HG02642 (cell line): ENCODE data around the gene CHMP3.

Experiments used
- ATAC-seq: cut with Tn5 transposase; IDR thresholded peaks from one replicate; pipeline ENCODE4 v1.9.1; 2021; ENCODE audit warnings: mild to moderate bottlenecking; ENCODE audit not compliant: unreplicated experiment, poor library complexity

CHMP3 gene

GRCh38 chr2:86477349-86477748 lies 85.9 kb downstream of the CHMP3 start:
- ATAC-seq = no peak

- ATAC-seq = no peak
Measured at GRCh38 chr2:86476918-86477317, 86.3 kb downstream of the CHMP3 start.

- ATAC-seq = no peak
Measured at GRCh38 chr2:86476092-86476491, 87.2 kb downstream of the CHMP3 start.

- ATAC-seq = no peak
Measured at GRCh38 chr2:86471637-86472036, 91.6 kb downstream of the CHMP3 start.

GRCh38 chr2:86470890-86471289 lies 92.4 kb downstream of the CHMP3 start:
- no peak for ATAC-seq

GRCh38 chr2:86468162-86469033 lies 94.8 kb downstream of the CHMP3 start:
- no peak for ATAC-seq

GRCh38 chr2:86466306-86466705 lies 96.9 kb downstream of the CHMP3 start:
- ATAC-seq = no peak

- ATAC-seq = no peak
Measured at GRCh38 chr2:86464652-86465051, 98.6 kb downstream of the CHMP3 start.

- ATAC-seq = no peak
Measured at GRCh38 chr2:86461042-86461743, 102.0 kb downstream of the CHMP3 start.

GRCh38 chr2:86455181-86455580 lies 108.1 kb downstream of the CHMP3 start:
- ATAC-seq = no peak

GRCh38 chr2:86454238-86454637 lies 109.0 kb downstream of the CHMP3 start:
- ATAC-seq = no peak

GRCh38 chr2:86453836-86454235 lies 109.4 kb downstream of the CHMP3 start:
- ATAC-seq = no peak
